Endothelial cell of umbilical vein (primary cell): Measurements from ENCODE around the gene MIS18BP1. TPM values are rescaled to one million over a fixed set of nuclear protein-coding genes. Genes with fewer than 3 reads are reported as not detected.

Source experiments
- BruUV-seq: library from RNA; stranded (reverse); fragments of 400-500 nt; replicated peaks from 2 replicates; lab custom pipeline; 2021; lab: Mats Ljungman, UMichigan
- CTCF ChIA-PET: fragments of 300-600, 350-600 bp; sonication (Branson Sonifier 250); formaldehyde crosslinking; loops from one replicate; lab custom pipeline; 2021; ENCODE audit warnings: antibody characterized with exemption, inconsistent platforms; lab: Charles Lee
- POLR2A ChIA-PET: fragments of 300-600, 350-600 bp; sonication (Branson Sonifier 250); formaldehyde crosslinking; loops from one replicate; lab custom pipeline; 2021; ENCODE audit warnings: antibody characterized with exemption, inconsistent platforms; lab: Charles Lee
- DNase-seq: peaks from one replicate; pipeline ENCODE4 v3.0.0-alpha.2; 2011; ENCODE audit warnings: low read depth, low spot score
- FAIRE-seq: peaks from 2 replicates; lab custom pipeline; 2011; peaks lifted over from hg19 to GRCh38; lab: Jason Lieb, UNC
- H2AFZ ChIP-seq: 2 replicates; pipeline ENCODE4 v1.6.0; 2012; ENCODE audit warnings: low read depth, low read length, control low read depth, inconsistent platforms
- H3K27ac ChIP-seq: 2 replicates; pipeline ENCODE4 v1.5.1; 2011; ENCODE audit warnings: low read depth, mild to moderate bottlenecking, control low read depth, low read length, moderate library complexity; ENCODE audit not compliant: insufficient read depth
- H3K27me3 ChIP-seq, 2 experiments: 2 replicates each; pipeline versions ENCODE4 v1.6.0 to v1.6.1; 2011; ENCODE audit warnings: low read length in 2 of 2, mixed read lengths in 1 of 2; ENCODE audit not compliant: control insufficient read depth in 2 of 2, insufficient read depth in 2 of 2
- H3K36me3 ChIP-seq, 2 experiments: 2 replicates in 1 of 2; 3 replicates in 1 of 2; pipeline ENCODE4 v1.5.1; 2011; ENCODE audit warnings: low read length in 2 of 2, mild to moderate bottlenecking in 1 of 2, moderate library complexity in 1 of 2; ENCODE audit not compliant: control insufficient read depth in 2 of 2, insufficient read depth in 2 of 2; ENCODE audit errors: extremely low read depth in 1 of 2
- H3K4me1 ChIP-seq: 3 replicates; pipeline ENCODE4 v1.5.1; 2011; ENCODE audit warnings: mild to moderate bottlenecking, low read length; ENCODE audit not compliant: control insufficient read depth, insufficient read depth; ENCODE audit errors: extremely low read depth
- H3K4me2 ChIP-seq: 2 replicates; pipeline ENCODE4 v1.6.1; 2011; ENCODE audit warnings: low read length, control low read depth, mixed read lengths; ENCODE audit not compliant: insufficient read depth
- H3K4me3 ChIP-seq, 3 experiments: fragments of 200-600 bp in 1 of 3; sonication (generic), shearing (Covaris generic) in 1 of 3; replicated peaks in 1 of 3; 2 replicates each; pipeline ENCODE4 v1.5.1; 2011 to 2016; ENCODE audit warnings: control low read depth in 3 of 3, low read length in 3 of 3, mild to moderate bottlenecking in 2 of 3, inconsistent platforms in 1 of 3, low read depth in 1 of 3, moderate library complexity in 1 of 3; ENCODE audit not compliant: insufficient read depth in 1 of 3
- H3K79me2 ChIP-seq: 2 replicates; pipeline ENCODE4 v1.6.0; 2012; ENCODE audit warnings: low read length, inconsistent platforms; ENCODE audit not compliant: control insufficient read depth, insufficient read depth
- H3K9ac ChIP-seq: replicated peaks from 2 replicates; pipeline ENCODE3; 2011; ENCODE audit warnings: low read length, control low read depth; ENCODE audit not compliant: insufficient read depth; ENCODE audit errors: extremely low read depth
- H3K9me1 ChIP-seq: replicated peaks from 3 replicates; pipeline ENCODE4 v1.6.0; 2011; ENCODE audit warnings: mild to moderate bottlenecking, low read length; ENCODE audit not compliant: control insufficient read depth, insufficient read depth; ENCODE audit errors: extremely low read depth
- H3K9me3 ChIP-seq: replicated peaks from 2 replicates; pipeline ENCODE4 v1.5.1; 2012; ENCODE audit warnings: low read length, inconsistent platforms; ENCODE audit not compliant: control insufficient read depth, insufficient read depth
- H4K20me1 ChIP-seq: replicated peaks from 2 replicates; pipeline ENCODE3; 2011; ENCODE audit warnings: mild to moderate bottlenecking, low read length; ENCODE audit not compliant: control insufficient read depth, insufficient read depth; ENCODE audit errors: extremely low read depth
- EZH2 ChIP-seq: IDR thresholded peaks from 2 replicates; pipeline ENCODE4 v1.6.1; 2012; ENCODE audit warnings: borderline replicate concordance, low read depth, mild to moderate bottlenecking, moderate library complexity, low read length, inconsistent platforms; ENCODE audit not compliant: severe bottlenecking
- FOS ChIP-seq: IDR thresholded peaks from 2 replicates; pipeline ENCODE4 v1.6.1; 2011; ENCODE audit warnings: mild to moderate bottlenecking, low read length, moderate library complexity, borderline replicate concordance; ENCODE audit not compliant: insufficient read depth
- GATA2 ChIP-seq: IDR thresholded peaks from 2 replicates; pipeline ENCODE4 v1.7.0; 2011; ENCODE audit warnings: low read depth, mild to moderate bottlenecking, moderate library complexity, mixed read lengths, low read length; ENCODE audit not compliant: insufficient read length, insufficient read depth
- JUN ChIP-seq: IDR thresholded peaks from 2 replicates; pipeline ENCODE4 v1.6.1; 2011; ENCODE audit warnings: borderline replicate concordance, low read depth; ENCODE audit not compliant: insufficient read length, insufficient read depth
- MYC ChIP-seq: IDR thresholded peaks from one replicate; pipeline ENCODE4 v1.6.1; 2011; ENCODE audit warnings: mild to moderate bottlenecking, low read depth, low read length
- POLR2A ChIP-seq: IDR thresholded peaks from 2 replicates; pipeline ENCODE4 v1.6.1; 2012; ENCODE audit warnings: low read depth, mild to moderate bottlenecking, control low read depth, low read length
- POLR2AphosphoS5 ChIP-seq: IDR thresholded peaks from 2 replicates; pipeline ENCODE4 v1.6.1; 2012; ENCODE audit warnings: low read depth, mild to moderate bottlenecking, control low read depth, low read length, moderate library complexity; ENCODE audit not compliant: insufficient read depth
- dilution Hi-C: fragments of 300-500 bp; cut with MboI; formaldehyde crosslinking; loops from one replicate; pipeline ENCODE4 v1.15.0; 2019; ENCODE audit warnings: low sequenced_read_pairs; ENCODE audit not compliant: extremely low pct_ligation_motif_present
- intact Hi-C: fragments of 100-400 bp; cut with micrococcal nuclease; formaldehyde crosslinking; loops from one replicate; pipeline ENCODE4 v1.10.0; 2022
- polyA plus RNA-seq, 4 experiments: library from polyadenylated mRNA; depleted of rRNA in 3 of 4; stranded (reverse) in 3 of 4; unstranded in 1 of 4; fragments of >200 nt; gene quantifications; 2 replicates each; pipeline versions ENCODE4 v1.2.1 to v1.2.3, GENCODE V29; 2011 to 2012; ENCODE audit warnings: missing spikeins in 1 of 4
- total RNA-seq: library from RNA; stranded (reverse); gene quantifications from 2 replicates; pipeline ENCODE4 v1.2.3, GENCODE V29; 2021
- TF ChIP-seq, protein P1 (sequence below), 2 donors: IDR thresholded peaks; 1 replicate in 1 of 2; 2 replicates in 1 of 2; pipeline ENCODE4 v1.5.1; 2011; ENCODE audit warnings: low read length in 2 of 2, mild to moderate bottlenecking in 2 of 2, moderate library complexity in 2 of 2, control low read depth in 1 of 2, inconsistent platforms in 1 of 2, low read depth in 1 of 2; ENCODE audit not compliant: insufficient read depth in 1 of 2; ENCODE audit errors: extremely low read depth in 1 of 2
- TF ChIP-seq, protein P2 (sequence below): IDR thresholded peaks from 2 replicates; pipeline ENCODE4 v1.6.1; 2011; ENCODE audit not compliant: insufficient read depth, insufficient read length

Gene MIS18BP1
- total and polyA plus RNA-seq, 2 donors (not counting 3 experiments of a cell fraction or from before 2014, with no cell fraction given), result 8.9 to 43.3 TPM

DNA sequence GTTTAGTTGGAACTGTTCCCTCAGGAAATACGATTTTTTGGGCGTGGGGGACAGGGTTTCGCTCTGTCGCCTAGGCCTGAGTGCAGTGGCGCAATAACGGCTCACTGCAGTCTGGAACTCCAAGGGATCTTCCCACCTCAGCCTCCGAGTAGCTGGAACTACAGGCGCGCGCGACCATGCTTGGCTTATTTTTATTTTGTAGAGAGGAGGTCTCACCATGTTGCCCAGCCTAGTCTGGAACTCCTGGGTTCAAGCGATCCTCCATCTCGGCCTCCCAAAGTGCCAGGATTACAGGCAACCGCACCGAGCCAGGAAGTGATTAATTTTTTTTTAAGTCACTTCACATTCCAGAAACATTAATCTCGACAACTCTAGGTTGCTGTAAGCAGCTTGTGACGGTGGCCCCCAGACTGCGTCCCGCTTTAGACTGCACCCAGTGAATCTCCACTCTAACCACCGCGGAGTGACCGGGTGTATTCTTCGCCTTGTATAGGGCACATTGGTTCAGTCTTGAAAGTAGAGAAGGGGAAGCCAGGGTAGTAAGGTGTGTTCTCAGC is 830 bp upstream of the MIS18BP1 start:
- Histone ChIP-seq H3K27me3 (no peaks in the 10 kb centered on the region), H3K9me1 (no peaks in the 10 kb centered on the region), H2AFZ (peak overlapping the region; percentile 85), H3K27ac (peak overlapping the region; percentile 89), H3K36me3 (no peaks in the 10 kb centered on the region), H3K9ac (peak overlapping the region; percentile 88), H4K20me1 (no peaks in the 10 kb centered on the region), H3K79me2 (peaks cover 41% of the 10 kb centered on the region), H3K4me1 (peaks cover 15% of the 10 kb centered on the region), H3K4me3 (peak overlapping the region; percentile 19 to 79 (median 75)), H3K4me2 (peak overlapping the region; percentile 73), H3K9me3 (no peaks in the 10 kb centered on the region)
- POLR2A ChIA-PET, result interaction anchor here (1.5 kb wide), 1 partner anchor 292 kb away, joined by 3 read pairs; the partner anchor contains the start of genes KLHL28 and TOGARAM1
- DNase-seq (peak; percentile 59), FAIRE-seq (peak; percentile 54)
- TF ChIP-seq JUN (peak; percentile 1), EZH2 (no peak)
- BruUV-seq, result TSS peak; percentile 92
- intact Hi-C loops, result loop anchor here (1.0 to 5.0 kb wide), 6 partner anchors 72 to 357 kb away; partner anchors contain the start of genes FKBP3, KLHL28 and PRPF39
- dilution Hi-C loops, result no loop called here
- CTCF ChIA-PET, result interaction anchor here (0.6 to 3.2 kb wide), 15 partner anchors 8 to 340 kb away, joined by 3 to 31 read pairs (median 4); partner anchors contain the start of genes FANCM, FKBP3 and KLHL28

DNA sequence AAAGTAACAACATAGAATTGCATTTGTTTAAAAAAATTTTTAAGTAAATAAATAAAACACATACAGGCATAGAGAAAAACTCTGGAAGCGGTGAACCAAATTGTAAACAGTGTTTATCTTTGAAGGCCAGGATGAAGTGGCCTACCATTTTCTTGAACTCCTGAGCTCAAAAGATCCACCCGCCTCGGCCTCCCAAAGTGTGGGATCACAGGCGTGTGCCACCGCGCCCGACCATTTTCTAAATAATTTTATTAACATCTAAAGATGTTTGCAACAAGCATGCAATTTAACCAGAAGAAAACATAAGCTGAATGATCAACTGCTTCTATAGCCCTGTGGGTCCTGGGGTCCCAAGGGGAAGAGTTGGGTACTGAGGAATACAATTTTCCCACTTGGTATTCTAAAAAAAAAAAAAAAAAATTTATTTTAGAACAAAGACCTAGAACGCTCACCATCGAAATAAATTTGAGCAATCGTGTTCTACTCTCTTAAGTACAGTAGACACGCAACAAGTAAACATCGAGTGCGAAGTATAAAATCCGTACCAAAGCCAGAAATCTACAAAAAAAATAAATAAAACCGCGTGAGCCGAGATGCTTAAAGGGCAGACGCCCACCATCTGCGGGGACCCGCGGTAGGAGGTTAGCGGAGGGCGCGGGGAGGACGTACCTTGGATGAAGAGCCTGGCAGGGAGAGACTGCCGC is 484 bp downstream of the MIS18BP1 start:
- Histone ChIP-seq H4K20me1 (no peaks in the 10 kb centered on the region), H3K9me1 (no peaks in the 10 kb centered on the region), H3K4me3 (peak overlapping the region; percentile 79 to 96 (median 88)), H3K4me2 (peak overlapping the region; percentile 97), H3K27me3 (no peaks in the 10 kb centered on the region), H3K9ac (peak overlapping the region; percentile 88), H3K9me3 (no peaks in the 10 kb centered on the region), H2AFZ (peak overlapping the region; percentile 21), H3K79me2 (peaks cover 54% of the 10 kb centered on the region), H3K4me1 (peaks cover 15% of the 10 kb centered on the region), H3K27ac (peak overlapping the region; percentile 89), H3K36me3 (no peaks in the 10 kb centered on the region)
- dilution Hi-C loops, result no loop called here
- TF ChIP-seq MYC, result no peak
- TF ChIP-seq, protein P1, sequence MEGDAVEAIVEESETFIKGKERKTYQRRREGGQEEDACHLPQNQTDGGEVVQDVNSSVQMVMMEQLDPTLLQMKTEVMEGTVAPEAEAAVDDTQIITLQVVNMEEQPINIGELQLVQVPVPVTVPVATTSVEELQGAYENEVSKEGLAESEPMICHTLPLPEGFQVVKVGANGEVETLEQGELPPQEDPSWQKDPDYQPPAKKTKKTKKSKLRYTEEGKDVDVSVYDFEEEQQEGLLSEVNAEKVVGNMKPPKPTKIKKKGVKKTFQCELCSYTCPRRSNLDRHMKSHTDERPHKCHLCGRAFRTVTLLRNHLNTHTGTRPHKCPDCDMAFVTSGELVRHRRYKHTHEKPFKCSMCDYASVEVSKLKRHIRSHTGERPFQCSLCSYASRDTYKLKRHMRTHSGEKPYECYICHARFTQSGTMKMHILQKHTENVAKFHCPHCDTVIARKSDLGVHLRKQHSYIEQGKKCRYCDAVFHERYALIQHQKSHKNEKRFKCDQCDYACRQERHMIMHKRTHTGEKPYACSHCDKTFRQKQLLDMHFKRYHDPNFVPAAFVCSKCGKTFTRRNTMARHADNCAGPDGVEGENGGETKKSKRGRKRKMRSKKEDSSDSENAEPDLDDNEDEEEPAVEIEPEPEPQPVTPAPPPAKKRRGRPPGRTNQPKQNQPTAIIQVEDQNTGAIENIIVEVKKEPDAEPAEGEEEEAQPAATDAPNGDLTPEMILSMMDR (IDR thresholded peaks at IDR 0.05; ENCODE audit: extremely low read depth in 1 of 2, insufficient read depth in 1 of 2, low read depth in 1 of 2, low read length in 2 of 2), result no peak
- no peak for TF ChIP-seq POLR2A
- no peak for TF ChIP-seq GATA2
- no peak for TF ChIP-seq JUN
- no peak for TF ChIP-seq POLR2AphosphoS5
- TF ChIP-seq, protein P2, sequence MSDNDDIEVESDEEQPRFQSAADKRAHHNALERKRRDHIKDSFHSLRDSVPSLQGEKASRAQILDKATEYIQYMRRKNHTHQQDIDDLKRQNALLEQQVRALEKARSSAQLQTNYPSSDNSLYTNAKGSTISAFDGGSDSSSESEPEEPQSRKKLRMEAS, result no peak
- TF ChIP-seq EZH2, result no peak
- no peak for TF ChIP-seq FOS
- TSS peak; percentile 41 for BruUV-seq
- ChIA-PET CTCF (interaction anchor here (0.9 to 3.2 kb wide), 11 partner anchors 8 to 339 kb away, joined by 3 to 31 read pairs (median 5); partner anchors contain the start of genes FANCM, FKBP3 and KLHL28), POLR2A (interaction anchor here (1.5 kb wide), 1 partner anchor 291 kb away, joined by 3 read pairs; the partner anchor contains the start of genes KLHL28 and TOGARAM1)
- intact Hi-C loops, result loop anchor here (1.0 to 5.0 kb wide), 6 partner anchors 70 to 355 kb away; partner anchors contain the start of genes FKBP3, KLHL28 and PRPF39
- no peak for FAIRE-seq
- peak; percentile 42 for DNase-seq
